Measurements from ENCODE around the gene C6. TPM values are rescaled to one million over a fixed set of nuclear protein-coding genes. Genes with fewer than 3 reads are reported as not detected.

C6 gene
- total RNA-seq, 1 donor: 0.27 TPM

DNA sequence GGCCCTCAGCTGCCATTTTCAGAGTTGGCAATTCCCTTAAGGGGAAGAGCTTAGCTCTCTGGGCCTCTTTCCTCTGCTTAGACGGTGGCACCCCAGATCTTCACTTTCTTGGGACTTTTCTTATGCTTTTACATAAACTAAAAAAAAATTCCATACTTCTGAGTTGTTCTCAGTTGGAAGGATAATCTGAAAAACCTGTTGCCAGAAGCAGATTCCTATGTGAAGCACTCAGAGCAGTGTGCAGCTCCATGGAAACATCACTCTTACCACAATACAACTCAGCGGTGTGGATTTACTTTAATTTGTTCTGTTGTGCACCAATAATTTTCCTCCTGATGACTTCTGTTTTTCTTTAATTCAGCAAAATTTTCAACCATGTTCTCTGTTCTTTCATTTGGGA lies 98.1 kb downstream of the C6 start:
- peak; percentile 84 for DNase-seq (ENCODE audit: low read depth)
- TF ChIP-seq, protein P1, sequence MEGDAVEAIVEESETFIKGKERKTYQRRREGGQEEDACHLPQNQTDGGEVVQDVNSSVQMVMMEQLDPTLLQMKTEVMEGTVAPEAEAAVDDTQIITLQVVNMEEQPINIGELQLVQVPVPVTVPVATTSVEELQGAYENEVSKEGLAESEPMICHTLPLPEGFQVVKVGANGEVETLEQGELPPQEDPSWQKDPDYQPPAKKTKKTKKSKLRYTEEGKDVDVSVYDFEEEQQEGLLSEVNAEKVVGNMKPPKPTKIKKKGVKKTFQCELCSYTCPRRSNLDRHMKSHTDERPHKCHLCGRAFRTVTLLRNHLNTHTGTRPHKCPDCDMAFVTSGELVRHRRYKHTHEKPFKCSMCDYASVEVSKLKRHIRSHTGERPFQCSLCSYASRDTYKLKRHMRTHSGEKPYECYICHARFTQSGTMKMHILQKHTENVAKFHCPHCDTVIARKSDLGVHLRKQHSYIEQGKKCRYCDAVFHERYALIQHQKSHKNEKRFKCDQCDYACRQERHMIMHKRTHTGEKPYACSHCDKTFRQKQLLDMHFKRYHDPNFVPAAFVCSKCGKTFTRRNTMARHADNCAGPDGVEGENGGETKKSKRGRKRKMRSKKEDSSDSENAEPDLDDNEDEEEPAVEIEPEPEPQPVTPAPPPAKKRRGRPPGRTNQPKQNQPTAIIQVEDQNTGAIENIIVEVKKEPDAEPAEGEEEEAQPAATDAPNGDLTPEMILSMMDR (IDR thresholded peaks at IDR 0.05; ENCODE audit: insufficient read depth, low read length): no peak
- H3K4me3 ChIP-seq (ENCODE audit: low read depth, low read length): no peak overlapping the region

DNA sequence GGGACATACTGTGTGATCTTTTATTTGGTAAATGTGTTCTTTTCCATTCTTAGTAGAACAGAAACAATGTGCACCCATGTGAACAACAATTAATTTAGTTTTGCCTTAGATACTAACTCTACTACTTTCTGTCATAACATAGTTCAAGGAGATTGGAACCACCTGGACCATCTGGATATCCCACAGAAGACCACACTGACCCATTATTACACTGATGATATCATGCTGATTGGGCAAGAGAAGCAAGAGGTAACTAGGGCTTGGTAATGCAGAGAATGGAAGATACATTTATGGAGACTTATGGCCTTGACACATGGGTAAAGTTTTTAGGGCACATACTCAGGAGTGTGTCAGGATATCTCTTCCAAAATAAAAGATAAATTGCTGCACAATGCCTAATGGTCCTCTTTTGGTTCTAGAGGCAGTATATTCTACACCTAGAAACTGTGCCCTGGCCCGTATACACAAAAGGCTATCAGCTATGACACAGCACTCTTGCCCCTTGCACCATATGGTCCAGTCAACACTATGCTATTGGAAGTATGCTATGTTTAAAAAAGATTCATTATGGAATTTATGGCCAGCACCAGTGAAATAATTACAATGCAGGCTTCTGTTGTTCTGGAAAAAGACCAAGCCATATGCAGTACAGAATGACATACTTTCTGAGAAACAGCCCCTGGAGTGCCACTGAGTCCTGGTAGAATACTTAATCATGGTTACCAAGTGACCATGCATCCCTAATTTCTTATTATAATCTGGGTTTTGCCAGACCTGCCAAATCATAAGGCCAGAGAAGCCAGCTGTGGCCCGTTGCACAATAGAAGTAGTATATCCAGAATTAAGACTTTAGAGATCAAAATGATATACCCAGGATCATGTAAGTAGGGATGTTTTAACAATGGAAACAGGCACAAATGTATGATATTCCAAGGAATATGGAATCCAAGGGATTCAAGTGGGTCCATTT lies 100.6 kb downstream of the C6 start:
- peak; percentile 60 for DNase-seq (ENCODE audit: low read depth)
- TF ChIP-seq, protein P1 (IDR thresholded peaks at IDR 0.05; ENCODE audit: insufficient read depth, low read length): no peak
- no peak overlapping the region for H3K4me3 ChIP-seq (ENCODE audit: low read depth, low read length)

DNA sequence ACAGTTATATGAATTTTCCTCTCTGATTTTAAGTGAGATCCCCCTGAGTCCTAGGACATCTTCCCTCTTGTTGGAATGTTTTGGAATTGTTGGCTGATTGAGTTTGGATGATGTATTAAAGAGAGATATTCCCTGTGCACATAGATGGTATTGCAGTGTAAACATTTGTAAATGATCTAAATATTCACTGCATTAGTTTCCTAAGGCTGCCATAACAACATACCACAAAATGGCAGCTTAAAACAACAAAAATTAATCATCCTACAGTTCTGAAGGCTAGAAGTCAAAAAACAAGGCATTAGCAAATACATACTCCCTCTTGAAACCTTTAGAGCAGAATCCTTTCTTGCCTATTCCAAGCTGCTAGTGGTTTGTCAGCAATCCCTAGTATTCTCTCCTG lies 104.1 kb downstream of the C6 start:
- TF ChIP-seq, protein P1 (IDR thresholded peaks at IDR 0.05; ENCODE audit: insufficient read depth, low read length): no peak
- DNase-seq (ENCODE audit: low read depth): no peak
- H3K4me3 ChIP-seq (ENCODE audit: low read depth, low read length): no peak overlapping the region

DNA sequence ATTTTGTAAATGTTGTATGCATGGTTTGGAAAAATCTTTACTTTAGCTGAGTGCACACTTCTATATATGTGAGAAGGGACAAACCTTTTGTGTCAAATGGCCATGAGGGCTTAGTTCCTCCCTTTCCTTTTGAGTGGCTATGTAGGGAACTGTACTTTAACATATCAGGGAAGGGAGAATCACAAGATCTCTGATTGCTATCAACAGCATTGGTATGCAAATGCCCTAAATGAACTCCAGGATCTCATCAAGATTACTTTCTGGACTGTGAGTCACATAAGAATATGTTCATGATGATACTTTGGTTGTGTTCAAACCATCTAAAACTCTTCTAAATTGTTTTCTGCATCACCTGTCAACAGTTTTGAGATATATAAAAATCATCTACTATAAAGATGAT lies 111.0 kb downstream of the C6 start:
- TF ChIP-seq, protein P1 (IDR thresholded peaks at IDR 0.05; ENCODE audit: insufficient read depth, low read length): no peak
- no peak overlapping the region for H3K4me3 ChIP-seq (ENCODE audit: low read depth, low read length)
- DNase-seq (ENCODE audit: low read depth): no peak

DNA sequence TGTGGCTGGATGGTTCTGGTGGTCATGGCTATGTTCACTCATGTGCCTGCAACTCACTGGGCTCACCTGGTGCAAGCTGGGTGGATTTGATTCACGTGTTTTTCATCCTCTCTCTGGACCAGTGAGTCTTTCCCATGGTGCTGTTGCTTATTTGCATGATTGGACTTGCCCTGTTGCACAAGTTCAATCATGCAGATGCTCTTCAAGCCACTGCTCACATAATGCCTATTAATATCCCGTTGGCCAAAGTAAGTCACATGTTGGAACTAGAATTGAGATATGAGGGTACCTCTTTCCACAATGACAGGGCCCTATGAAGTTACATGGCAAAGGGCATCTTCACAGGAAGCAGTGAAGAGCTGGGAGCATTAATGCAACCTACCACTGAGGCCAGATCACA lies 115.7 kb downstream of the C6 start:
- DNase-seq (ENCODE audit: low read depth): no peak
- TF ChIP-seq, protein P1 (IDR thresholded peaks at IDR 0.05; ENCODE audit: insufficient read depth, low read length): no peak
- no peak overlapping the region for H3K4me3 ChIP-seq (ENCODE audit: low read depth, low read length)

DNA sequence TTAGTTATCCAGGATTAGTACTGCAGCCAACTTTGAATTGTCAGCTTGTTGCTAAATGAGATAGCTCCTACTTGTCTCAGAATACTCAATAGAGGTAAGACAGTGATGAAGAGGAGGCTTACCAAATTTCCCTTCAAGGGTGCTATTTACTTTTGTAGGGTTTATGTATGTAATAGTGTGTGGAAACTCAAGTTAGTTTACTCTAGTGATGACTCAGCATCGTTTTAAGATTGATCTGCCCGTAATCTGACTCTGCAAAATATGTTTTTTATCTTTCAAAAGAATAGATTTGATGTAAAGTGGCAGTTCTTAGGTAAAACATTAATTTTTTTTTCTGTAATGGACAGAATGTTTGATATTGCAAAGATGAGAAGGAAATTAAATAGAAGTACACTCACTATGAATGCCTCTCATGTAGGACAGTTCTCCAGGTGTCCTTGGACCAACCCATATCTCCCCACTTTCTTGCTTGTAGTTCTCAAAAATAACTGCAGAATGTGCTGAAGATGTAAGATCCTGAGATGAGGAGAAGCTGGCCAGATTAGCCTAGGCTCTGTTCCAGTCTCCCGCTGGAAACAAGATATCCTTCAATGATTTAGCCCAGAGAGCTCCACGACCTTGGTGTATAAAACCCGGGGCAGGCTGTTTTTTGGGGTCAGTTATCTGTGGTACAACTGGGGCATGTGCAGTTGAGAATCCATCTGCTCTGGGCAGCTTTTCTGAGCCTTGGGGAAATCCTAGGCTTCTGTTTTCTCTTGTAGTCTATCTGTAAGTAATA lies 117.8 kb downstream of the C6 start:
- DNase-seq (ENCODE audit: low read depth): no peak
- TF ChIP-seq, protein P1 (IDR thresholded peaks at IDR 0.05; ENCODE audit: insufficient read depth, low read length): no peak
- H3K4me3 ChIP-seq (ENCODE audit: low read depth, low read length): no peak overlapping the region

Measured in fibroblast of the aortic adventitia (primary cell).